SK-N-MC (cell line): ENCODE data around the gene PDE4D.

Experiments used
- DNase-seq: peaks from one replicate; pipeline ENCODE4 v3.0.0-alpha.2; 2011; ENCODE audit warnings: low read depth, low spot score
- H3K27ac ChIP-seq: fragments of 200-600 bp; sonication (generic); 2 replicates; pipeline ENCODE4 v1.5.1; 2016; ENCODE audit warnings: mixed run types
- H3K36me3 ChIP-seq: fragments of 200-600 bp; sonication (generic); 2 replicates; pipeline ENCODE4 v1.6.1; 2017; ENCODE audit warnings: antibody characterized with exemption, low read length, mixed read lengths; ENCODE audit not compliant: insufficient read depth
- H3K4me3 ChIP-seq: fragments of 200-600 bp; sonication (generic); 2 replicates; pipeline ENCODE4 v1.5.1; 2016
- H3K9ac ChIP-seq: fragments of 200-600 bp; sonication (generic); 2 replicates; pipeline ENCODE4 v1.8.0; 2017; ENCODE audit warnings: mixed run types, mixed read lengths; ENCODE audit not compliant: insufficient read length
- H3K9me3 ChIP-seq: fragments of 200-600 bp; sonication (generic); 2 replicates; pipeline ENCODE4 v1.6.1; 2017; ENCODE audit warnings: low read depth, mild to moderate bottlenecking, antibody characterized with exemption, low read length, moderate library complexity, mixed read lengths
- EZH2 ChIP-seq: fragments of 200-600 bp; sonication (generic); IDR thresholded peaks from one replicate; pipeline ENCODE4 v1.6.1; 2017; ENCODE audit warnings: antibody characterized with exemption
- FOXP2 ChIP-seq: optimal IDR thresholded peaks from 2 replicates; pipeline ENCODE3; 2011; ENCODE audit warnings: mild to moderate bottlenecking, moderate library complexity; ENCODE audit not compliant: insufficient read depth; ENCODE audit errors: extremely low read length, control extremely low read depth
- POLR2AphosphoS5 ChIP-seq: IDR thresholded peaks from 2 replicates; pipeline ENCODE4 v1.6.1; 2012; ENCODE audit warnings: mild to moderate bottlenecking, low read depth, low read length, borderline replicate concordance

PDE4D gene

DNA sequence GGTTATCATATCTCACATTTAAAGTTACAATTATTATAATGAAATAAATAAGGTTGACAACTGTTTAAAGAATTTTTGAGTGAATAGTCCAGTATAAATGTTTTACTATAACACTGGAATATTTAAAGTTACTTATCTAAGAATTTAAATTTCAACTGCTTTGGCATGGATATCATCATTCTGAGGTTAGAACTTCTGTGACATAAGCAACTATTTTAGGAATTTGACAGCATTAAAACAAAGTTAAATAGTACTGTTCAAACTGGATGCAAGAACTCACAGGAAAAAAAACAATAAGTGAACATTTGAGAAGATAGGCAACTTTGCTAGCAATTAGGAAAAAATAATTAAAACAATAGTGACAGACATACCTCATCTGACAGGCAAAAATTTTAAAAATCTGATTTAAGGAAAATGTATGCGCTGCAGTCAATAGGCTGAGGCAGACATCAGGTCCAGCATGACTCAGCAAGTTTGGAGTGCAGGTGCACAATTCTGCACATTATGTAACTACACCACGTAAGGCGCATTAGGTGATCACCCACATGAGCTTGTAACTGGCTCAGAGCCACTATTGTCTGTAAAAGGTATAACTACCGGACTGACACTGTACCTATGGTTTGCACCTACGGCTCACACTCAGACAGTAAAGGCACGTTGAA lies 180.6 kb downstream of the PDE4D start:
- Histone ChIP-seq H3K9me3 (peaks cover 4% of the 10 kb centered on the region; the same call in 1 of the 2 replicates), H3K36me3 (no peaks in the 10 kb centered on the region), H3K9ac (no peak overlapping the region), H3K27ac (no peak overlapping the region), H3K4me3 (no peak overlapping the region)
- TF ChIP-seq POLR2AphosphoS5 (no peak), EZH2 (no peak), FOXP2 (no peak)
- DNase-seq: no peak

DNA sequence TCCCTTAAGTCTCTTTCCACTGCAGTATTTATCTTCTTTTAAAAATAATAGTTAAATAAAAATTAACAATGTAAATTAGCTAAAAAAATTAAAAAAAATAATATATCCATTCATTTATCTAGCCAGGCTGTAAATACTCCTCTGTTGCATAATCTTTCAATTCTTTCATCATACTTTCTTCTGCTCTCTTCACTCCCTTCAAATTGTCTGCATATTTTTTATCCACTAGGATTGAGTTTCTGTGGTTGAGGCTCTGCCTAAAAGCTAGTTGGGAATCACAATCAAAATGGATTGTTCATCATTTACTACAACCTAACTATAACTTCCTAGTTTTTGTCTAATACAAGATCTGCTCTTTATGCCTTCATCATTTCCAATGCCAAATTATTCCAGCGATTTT lies 182.2 kb downstream of the PDE4D start:
- DNase-seq: no peak
- Histone ChIP-seq H3K36me3 (no peaks in the 10 kb centered on the region), H3K9me3 (peaks cover 4% of the 10 kb centered on the region; the same call in 1 of the 2 replicates), H3K4me3 (no peak overlapping the region), H3K27ac (0 out of 2 replicates have a peak overlapping the region, but pooled peaks have one; percentile 2), H3K9ac (no peak overlapping the region)
- TF ChIP-seq EZH2 (no peak), POLR2AphosphoS5 (no peak), FOXP2 (no peak)

- Histone ChIP-seq H3K4me3 (peak overlapping the region; percentile 73), H3K9ac (peak overlapping the region; percentile 46), H3K9me3 (peaks cover 4% of the 10 kb centered on the region; the same call in 1 of the 2 replicates), H3K27ac (peak overlapping the region; percentile 84), H3K36me3 (no peaks in the 10 kb centered on the region)
- no peak for TF ChIP-seq EZH2
- peak; percentile 63 for TF ChIP-seq FOXP2
- peak; percentile 61 for DNase-seq
Observed at GRCh38 chr5:59709846-59710245, 183.7 kb downstream of the PDE4D start.

- peak; percentile 61 for DNase-seq
- Histone ChIP-seq H3K36me3 (no peaks in the 10 kb centered on the region), H3K9me3 (peaks cover 4% of the 10 kb centered on the region; the same call in 1 of the 2 replicates), H3K9ac (no peak overlapping the region), H3K4me3 (peak overlapping the region; percentile 73), H3K27ac (peak overlapping the region; percentile 84)
- TF ChIP-seq EZH2 (no peak), FOXP2 (no peak), POLR2AphosphoS5 (no peak)
Observed at GRCh38 chr5:59709346-59709821, 184.1 kb downstream of the PDE4D start.

GRCh38 chr5:59704936-59705335 lies 188.6 kb downstream of the PDE4D start:
- H3K9ac ChIP-seq: no peak overlapping the region
- TF ChIP-seq EZH2 (no peak), POLR2AphosphoS5 (no peak), FOXP2 (no peak)
- no peaks in the 10 kb centered on the region for H3K36me3 ChIP-seq
- no peak overlapping the region for H3K27ac ChIP-seq
- H3K4me3 ChIP-seq: no peak overlapping the region
- no peak for DNase-seq
- H3K9me3 ChIP-seq: no peaks in the 10 kb centered on the region

- Histone ChIP-seq H3K9me3 (no peaks in the 10 kb centered on the region), H3K4me3 (no peak overlapping the region), H3K36me3 (no peaks in the 10 kb centered on the region), H3K27ac (no peak overlapping the region), H3K9ac (no peak overlapping the region)
- TF ChIP-seq POLR2AphosphoS5: no peak
- no peak for TF ChIP-seq EZH2
- TF ChIP-seq FOXP2: no peak
- DNase-seq: no peak
Observed at GRCh38 chr5:59703789-59704188, 189.7 kb downstream of the PDE4D start.

DNA sequence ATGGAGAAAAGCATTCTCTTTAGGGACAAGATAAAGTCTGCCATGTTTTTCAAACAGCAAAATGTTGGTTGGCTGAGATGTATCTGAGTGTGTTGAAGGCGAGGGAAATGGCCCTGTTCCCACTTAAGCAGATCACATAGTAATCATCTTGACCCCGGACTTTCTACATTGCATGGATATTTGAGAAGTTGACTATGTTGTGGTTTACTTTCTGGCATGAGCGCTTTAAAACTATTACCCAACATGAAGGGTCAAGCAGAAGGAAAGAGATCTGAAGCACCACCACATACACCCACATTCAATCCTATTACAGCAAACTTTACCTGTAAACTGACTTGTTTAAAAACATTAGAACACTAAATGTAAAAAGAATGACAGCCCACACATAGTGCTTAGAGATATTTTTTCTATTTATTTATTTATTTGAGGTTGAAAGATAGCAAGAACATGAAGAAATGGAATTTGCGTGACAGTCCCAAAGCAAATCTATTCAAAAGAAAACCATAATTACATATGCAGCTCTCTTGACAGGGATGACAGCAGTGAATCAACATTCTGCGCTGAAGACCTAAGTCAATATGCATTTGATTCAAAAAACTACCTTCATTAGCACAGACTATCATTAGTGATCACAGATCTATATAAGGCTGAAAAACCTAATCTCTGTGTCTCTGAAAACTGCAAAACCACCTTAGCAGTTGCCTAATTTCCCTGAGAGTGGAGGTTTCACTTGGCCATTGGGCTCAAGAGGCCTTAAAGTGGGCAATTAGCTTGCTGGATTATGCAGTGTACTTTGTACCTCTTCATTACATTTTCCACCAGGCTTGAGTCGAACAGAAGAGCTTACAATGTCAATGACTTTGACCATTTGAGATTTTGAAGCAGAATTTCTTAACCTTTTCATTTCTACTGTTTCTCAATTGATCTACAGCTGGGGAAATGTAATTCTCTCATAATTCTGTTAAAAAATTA lies 195.0 kb downstream of the PDE4D start:
- H3K36me3 ChIP-seq: no peaks in the 10 kb centered on the region
- H3K4me3 ChIP-seq: no peak overlapping the region
- H3K27ac ChIP-seq: no peak overlapping the region
- H3K9me3 ChIP-seq: no peaks in the 10 kb centered on the region
- H3K9ac ChIP-seq: no peak overlapping the region
- DNase-seq: no peak
- TF ChIP-seq POLR2AphosphoS5: no peak
- TF ChIP-seq EZH2: no peak

DNA sequence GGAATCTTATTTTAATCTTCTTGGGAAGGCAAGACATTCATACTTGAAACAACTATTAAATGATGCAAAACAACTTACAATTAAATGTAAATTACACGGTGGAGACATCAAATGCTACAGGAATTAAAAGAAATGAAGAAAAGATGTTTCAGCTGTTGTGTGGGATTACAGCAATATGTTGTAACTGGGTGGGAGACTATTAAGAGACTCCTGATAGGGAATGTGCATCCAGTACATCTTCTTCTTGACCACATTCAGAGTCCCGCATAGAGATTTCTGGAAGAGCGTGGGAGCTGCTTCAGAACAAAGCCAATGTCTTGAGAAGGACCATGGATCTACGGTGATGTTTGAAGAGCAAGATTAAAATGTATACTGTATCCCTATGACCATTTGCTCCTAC lies 199.1 kb downstream of the PDE4D start:
- no peak overlapping the region for H3K9ac ChIP-seq
- H3K4me3 ChIP-seq: no peak overlapping the region
- TF ChIP-seq FOXP2: no peak
- H3K27ac ChIP-seq: no peak overlapping the region
- DNase-seq: no peak
- no peaks in the 10 kb centered on the region for H3K36me3 ChIP-seq
- H3K9me3 ChIP-seq: no peaks in the 10 kb centered on the region
